Measurements from ENCODE around the gene CELF3. TPM values are rescaled to one million over a fixed set of nuclear protein-coding genes. Genes with fewer than 3 reads are reported as not detected.

The CELF3 gene
- total RNA-seq, 2 experiments from 2014 or later = not detected

DNA sequence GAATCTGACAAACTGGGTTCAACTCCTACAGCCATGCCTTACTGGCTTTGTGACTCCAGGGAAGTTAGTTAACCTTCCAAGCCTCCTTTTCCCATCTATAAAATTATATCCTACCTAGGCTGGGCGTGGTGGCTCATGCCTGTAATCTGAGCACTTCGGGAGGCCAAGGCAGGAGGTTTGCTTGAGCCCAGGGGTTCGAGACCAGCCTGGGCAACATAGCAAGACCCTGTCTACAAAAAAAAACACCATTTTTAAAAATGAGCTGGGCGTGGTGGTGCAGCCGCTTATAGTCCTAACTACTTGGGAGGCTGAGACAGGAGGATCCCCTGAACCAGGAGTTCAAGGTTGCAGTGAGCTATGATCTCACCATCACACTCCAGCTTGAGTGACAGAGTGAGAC lies 15.1 kb downstream of the CELF3 start:
- TF ChIP-seq, protein P1, sequence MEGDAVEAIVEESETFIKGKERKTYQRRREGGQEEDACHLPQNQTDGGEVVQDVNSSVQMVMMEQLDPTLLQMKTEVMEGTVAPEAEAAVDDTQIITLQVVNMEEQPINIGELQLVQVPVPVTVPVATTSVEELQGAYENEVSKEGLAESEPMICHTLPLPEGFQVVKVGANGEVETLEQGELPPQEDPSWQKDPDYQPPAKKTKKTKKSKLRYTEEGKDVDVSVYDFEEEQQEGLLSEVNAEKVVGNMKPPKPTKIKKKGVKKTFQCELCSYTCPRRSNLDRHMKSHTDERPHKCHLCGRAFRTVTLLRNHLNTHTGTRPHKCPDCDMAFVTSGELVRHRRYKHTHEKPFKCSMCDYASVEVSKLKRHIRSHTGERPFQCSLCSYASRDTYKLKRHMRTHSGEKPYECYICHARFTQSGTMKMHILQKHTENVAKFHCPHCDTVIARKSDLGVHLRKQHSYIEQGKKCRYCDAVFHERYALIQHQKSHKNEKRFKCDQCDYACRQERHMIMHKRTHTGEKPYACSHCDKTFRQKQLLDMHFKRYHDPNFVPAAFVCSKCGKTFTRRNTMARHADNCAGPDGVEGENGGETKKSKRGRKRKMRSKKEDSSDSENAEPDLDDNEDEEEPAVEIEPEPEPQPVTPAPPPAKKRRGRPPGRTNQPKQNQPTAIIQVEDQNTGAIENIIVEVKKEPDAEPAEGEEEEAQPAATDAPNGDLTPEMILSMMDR (IDR thresholded peaks at IDR 0.05) = no peak

DNA sequence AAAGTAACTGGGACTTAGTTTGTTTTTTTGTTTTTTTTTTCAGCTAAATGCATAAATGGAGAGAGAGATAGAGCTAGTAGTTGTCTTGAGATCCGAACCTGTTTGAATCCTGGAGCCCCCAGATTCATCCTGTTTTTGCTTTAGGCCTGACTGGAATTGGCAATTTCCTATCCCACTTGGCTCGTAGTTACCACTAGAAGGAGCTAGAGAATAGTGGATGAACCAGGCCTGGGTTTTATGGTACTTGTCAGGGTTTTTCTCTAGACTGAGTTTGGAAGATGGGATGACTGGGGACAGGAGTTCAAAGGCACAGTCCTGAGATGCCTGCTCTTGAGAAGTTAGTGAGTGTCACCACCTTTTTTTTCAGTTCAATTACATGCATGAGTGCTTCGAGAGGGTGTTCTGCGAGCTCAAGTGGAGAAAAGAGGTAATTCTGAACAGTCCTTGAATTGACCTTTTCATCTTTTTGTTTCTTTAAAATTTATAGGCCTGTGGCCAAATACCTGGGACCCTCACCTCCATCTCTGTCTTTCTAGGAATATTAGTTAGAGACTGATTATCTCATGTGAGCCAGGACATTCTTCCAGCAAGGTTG lies 23.4 kb downstream of the CELF3 start:
- intact Hi-C loops (cut with micrococcal nuclease) = no loop called here
- DNase-seq = no peak
- TF ChIP-seq, protein P1 (IDR thresholded peaks at IDR 0.05) = peak; percentile 35
- H3K4me3 Mint-ChIP-seq = no peak overlapping the region
- ChIA-PET CTCF (interaction anchor here (1.1 to 1.9 kb wide), 7 partner anchors 38 to 143 kb away, joined by 3 to 5 read pairs (median 4); no protein-coding TSS in a partner anchor), POLR2A (no interaction called here)
- H3K27ac Mint-ChIP-seq = no peak overlapping the region
- no peaks in the 10 kb centered on the region for H3K4me1 Mint-ChIP-seq (ENCODE audit: low read depth)
- no peaks in the 10 kb centered on the region for H3K27me3 Mint-ChIP-seq
- no peaks in the 10 kb centered on the region for H3K9me3 Mint-ChIP-seq
- H3K36me3 Mint-ChIP-seq (ENCODE audit: low read depth) = peaks cover 20% of the 10 kb centered on the region
- ATAC-seq = no peak

More for the DNA sequence above, 15.1 kb downstream of the CELF3 start:
- ChIA-PET CTCF (no interaction called here), POLR2A (interaction anchor here (0.9 kb wide), 1 partner anchor 46 kb away, joined by 3 read pairs; no protein-coding TSS in a partner anchor)
- intact Hi-C loops (cut with micrococcal nuclease) = no loop called here
- DNase-seq (no peak), ATAC-seq (no peak)
- Mint-ChIP-seq H3K36me3 (ENCODE audit: low read depth) (no peaks in the 10 kb centered on the region), H3K9me3 (no peaks in the 10 kb centered on the region), H3K4me1 (ENCODE audit: low read depth) (no peaks in the 10 kb centered on the region), H3K27ac (no peak overlapping the region), H3K4me3 (no peak overlapping the region), H3K27me3 (no peaks in the 10 kb centered on the region)

DNA sequence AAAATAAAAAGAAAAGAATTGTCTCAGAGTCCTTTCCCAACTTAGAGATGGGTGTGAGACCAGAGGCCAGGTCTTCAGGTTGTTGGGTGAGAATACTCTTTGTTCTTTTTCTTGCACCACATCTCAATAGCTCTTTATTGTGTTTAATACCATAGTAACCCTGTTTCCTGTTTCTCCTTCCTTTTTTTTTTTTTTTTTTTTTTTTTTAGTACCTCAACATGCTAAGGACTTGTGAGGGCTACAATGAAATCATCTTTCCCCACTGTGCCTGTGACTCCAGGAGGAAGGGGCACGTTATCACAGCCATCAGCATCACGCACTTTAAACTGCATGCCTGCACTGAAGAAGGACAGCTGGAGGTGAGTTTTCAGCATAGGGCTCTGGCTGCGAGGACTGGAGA lies 24.4 kb downstream of the CELF3 start:
- Mint-ChIP-seq H3K27ac (no peak overlapping the region), H3K9me3 (no peaks in the 10 kb centered on the region)

DNA sequence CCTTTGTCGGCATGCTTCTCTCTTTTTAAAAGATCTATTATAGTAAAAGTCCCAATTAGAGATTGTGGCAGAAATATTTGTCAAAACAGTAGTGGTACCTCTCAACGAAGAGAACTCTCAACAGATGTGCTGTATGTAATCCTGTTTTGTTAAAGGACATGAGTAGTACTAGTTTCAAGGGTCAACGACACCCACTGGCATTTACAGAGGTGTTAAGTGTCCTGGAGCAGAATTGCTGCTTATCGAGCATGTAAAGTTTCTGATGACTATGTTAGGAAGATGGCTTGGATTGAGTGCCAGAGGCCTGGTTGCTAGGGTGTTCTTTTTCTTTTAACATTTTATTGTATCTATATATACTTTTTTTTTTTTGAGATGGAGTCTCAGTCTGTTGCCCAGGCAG lies 27.1 kb downstream of the CELF3 start:
- no peaks in the 10 kb centered on the region for H3K4me1 Mint-ChIP-seq (ENCODE audit: low read depth)

More for the DNA sequence above, 24.4 kb downstream of the CELF3 start:
- ChIA-PET CTCF (interaction anchor here (1.2 to 1.9 kb wide), 4 partner anchors 30 to 144 kb away, joined by 3 to 5 read pairs (median 4); no protein-coding TSS in a partner anchor), POLR2A (no interaction called here)
- H3K4me3 Mint-ChIP-seq = no peak overlapping the region
- peaks cover 20% of the 10 kb centered on the region for H3K36me3 Mint-ChIP-seq (ENCODE audit: low read depth)
- no peak for ATAC-seq
- no peaks in the 10 kb centered on the region for H3K4me1 Mint-ChIP-seq (ENCODE audit: low read depth)
- intact Hi-C loops (cut with micrococcal nuclease) = no loop called here
- DNase-seq = no peak
- no peaks in the 10 kb centered on the region for H3K27me3 Mint-ChIP-seq
- TF ChIP-seq, protein P1 (IDR thresholded peaks at IDR 0.05) = no peak

DNA sequence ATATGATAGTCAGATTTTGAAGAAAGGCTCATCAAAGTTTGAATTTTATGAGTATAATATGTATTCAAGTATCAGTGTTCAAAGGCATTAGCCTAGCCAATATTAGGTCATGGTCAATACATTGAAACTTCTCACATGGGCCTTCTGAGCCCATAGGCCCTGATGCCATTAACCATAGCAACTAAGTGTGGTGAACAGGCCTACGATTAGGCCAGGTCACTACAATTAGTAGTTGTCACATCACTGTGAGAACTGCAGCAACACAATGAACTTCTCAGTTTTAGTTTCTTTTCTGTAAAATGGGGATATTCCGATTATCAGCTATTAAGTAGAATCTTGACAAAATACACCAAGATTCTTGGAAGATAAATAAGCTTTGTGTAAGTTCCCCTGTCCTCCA lies 30.0 kb downstream of the CELF3 start:
- ChIA-PET CTCF (interaction anchor here (1.3 kb wide), 1 partner anchor 92 kb away, joined by 4 read pairs; no protein-coding TSS in a partner anchor), POLR2A (no interaction called here)
- Mint-ChIP-seq H3K4me1 (ENCODE audit: low read depth) (no peaks in the 10 kb centered on the region), H3K27ac (no peak overlapping the region), H3K9me3 (no peaks in the 10 kb centered on the region), H3K36me3 (ENCODE audit: low read depth) (peaks cover 4% of the 10 kb centered on the region), H3K27me3 (no peaks in the 10 kb centered on the region), H3K4me3 (no peak overlapping the region)
- no peak for ATAC-seq
- TF ChIP-seq, protein P1 (IDR thresholded peaks at IDR 0.05) = no peak
- intact Hi-C loops (cut with micrococcal nuclease) = no loop called here
- DNase-seq = no peak

More for the DNA sequence above, 27.1 kb downstream of the CELF3 start:
- Mint-ChIP-seq H3K27me3 (no peaks in the 10 kb centered on the region), H3K27ac (no peak overlapping the region), H3K4me3 (no peak overlapping the region), H3K9me3 (no peaks in the 10 kb centered on the region), H3K36me3 (ENCODE audit: low read depth) (peaks cover 15% of the 10 kb centered on the region)
- ChIA-PET POLR2A (no interaction called here), CTCF (interaction anchor here (0.7 to 1.2 kb wide), 2 partner anchors 9 to 45 kb away, joined by 3 read pairs; no protein-coding TSS in a partner anchor)
- DNase-seq = no peak
- intact Hi-C loops (cut with micrococcal nuclease) = no loop called here
- no peak for ATAC-seq
- TF ChIP-seq, protein P1 (IDR thresholded peaks at IDR 0.05) = no peak
